ENCODE results near the gene HOXC10.

The HOXC10 gene

DNA sequence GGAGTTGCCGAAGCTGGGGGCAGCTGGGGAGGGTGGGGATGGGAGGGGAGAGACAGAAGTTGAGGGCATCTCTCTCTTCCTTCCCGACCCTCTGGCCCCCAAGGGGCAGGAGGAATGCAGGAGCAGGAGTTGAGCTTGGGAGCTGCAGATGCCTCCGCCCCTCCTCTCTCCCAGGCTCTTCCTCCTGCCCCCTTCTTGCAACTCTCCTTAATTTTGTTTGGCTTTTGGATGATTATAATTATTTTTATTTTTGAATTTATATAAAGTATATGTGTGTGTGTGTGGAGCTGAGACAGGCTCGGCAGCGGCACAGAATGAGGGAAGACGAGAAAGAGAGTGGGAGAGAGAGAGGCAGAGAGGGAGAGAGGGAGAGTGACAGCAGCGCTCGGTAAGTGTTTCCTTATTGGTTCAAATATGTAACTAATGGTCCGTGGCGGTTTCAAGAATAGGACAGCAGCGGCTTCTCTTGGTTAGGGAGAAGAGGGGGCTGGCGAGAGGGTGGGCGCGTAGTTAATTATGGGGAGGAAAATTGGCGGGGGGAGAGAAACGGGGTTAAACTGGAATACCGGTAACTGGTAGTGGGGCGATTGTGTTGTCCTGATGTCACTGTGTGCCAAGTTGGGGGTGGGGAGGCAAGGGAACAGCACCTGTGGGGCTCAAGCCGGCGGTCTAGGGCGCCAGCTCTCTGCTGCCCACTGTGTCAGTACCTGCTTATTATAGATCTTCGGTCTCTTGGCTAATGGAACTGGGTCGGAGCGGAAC is 32.3 kb downstream of the HOXC10 start:
- DNase-seq: peak; percentile 70

DNA sequence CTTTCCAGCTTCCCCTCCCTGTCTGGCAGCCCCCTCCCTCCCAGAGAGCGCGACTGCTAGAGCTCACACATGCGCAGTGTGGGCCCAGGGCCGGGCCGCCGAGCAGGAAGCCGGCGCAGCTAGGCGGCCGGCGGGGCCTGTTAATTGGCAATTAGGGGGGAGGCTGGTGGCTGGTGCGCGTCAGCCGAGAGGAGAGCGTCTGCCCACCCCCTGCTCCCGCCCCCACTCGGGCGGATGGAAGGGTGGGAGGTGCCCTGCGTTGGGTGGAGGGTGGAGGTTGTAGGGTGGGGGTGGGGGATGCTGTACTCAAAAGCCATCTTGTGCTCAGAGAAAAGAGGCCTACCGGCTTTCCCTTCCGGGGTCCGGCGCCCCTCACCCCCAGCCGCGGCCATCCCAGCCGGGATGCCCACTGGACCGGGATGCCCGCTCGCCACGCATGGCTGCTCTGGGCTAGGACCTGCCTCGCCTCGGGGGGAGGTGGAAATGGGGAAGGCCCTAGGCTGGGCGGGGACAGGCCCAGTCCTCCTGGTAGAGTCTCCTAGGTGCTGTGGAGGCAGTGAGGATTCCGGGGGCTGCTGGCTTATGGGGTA is 33.0 kb downstream of the HOXC10 start:
- DNase-seq: peak; percentile 88

DNA sequence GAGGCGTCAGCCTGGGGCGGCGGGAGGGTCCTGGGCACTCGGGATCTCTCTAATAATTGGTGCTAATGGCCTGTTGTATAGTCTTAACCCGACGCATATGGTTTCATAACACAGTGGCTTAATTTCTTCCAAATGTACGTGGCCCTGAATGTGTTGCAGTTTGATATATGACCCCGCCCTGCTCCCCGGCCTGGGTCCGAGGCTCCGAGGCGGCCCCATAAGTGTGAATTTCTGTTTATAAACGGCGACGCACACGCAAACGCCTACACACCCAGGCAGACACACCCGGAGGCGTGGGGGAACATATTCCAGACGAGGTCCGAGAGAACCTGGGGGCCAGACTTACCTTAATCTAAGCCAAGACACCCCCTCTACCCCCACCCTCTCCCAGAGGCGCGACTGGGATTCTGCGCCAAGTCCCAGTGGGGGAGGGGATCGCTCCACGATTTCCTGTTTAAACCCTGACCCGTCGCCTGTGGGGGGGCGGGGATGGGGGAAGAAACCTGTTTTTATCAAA is 33.6 kb downstream of the HOXC10 start:
- DNase-seq: no peak

DNA sequence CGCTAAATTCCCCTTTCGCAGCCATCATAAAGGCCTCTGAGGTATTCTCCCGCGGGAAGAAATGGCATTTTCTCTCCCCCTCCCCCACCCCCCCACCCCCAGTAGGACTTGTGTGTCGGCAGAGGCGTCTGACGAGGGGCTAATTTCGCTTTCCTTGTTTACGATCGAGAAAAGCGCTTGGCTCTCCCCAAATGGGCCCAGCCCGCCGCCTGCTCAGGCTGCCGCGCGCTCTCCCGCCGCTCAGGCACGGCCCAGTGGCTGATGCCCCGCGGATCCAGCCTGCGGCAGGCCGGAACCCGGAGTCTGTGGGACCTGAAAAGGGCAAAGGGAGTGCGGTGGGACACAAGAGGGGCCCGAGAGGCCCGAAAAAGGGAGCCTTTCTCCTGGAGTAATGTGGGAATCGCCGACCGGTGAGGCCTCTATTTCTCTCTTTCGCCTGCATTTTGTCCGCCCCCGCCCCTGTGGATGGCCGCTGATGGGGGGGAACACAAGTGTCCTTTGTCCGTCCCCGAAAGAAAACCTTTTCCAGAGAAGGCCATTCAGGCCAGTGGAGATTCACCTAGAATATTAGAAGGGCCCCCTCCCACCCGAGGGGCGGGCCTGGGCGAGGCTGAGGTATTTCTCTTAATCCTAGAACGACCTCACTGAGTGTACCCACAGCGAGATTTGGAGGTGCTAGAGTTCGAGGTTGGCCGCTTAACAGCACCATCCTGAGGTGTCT is 34.3 kb downstream of the HOXC10 start:
- no peak for DNase-seq

DNA sequence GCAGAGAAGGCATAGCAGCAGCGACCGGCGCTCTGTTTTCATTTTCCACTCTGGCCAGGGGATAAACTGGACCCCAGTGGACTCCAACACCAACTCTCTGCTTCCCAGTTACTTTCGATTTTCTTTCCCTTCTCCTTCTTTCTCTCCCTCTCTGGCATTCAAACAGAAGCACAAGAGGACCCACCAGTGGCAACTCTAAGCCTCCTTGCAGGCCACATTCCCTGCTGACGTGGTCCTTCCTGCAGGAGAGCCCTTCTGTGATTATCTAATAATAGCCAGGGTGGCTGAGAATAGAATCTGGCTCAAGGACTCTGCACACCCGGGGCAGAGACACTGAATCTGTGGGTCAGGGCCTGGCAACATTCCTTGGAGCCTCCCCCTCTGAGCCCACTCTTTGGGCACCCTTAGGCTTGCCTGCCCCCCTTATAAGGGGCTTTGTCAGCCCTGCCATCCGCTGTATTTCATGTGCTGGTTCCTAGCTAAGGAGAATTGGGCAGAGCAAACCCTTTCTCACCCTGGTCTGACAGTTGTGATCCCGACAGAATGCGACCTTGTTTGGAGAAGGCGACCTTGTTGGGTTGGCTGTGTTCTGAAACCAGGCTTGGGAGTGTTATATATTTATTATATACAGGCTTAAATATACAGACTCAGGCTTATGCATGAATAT is 35.1 kb downstream of the HOXC10 start:
- DNase-seq: no peak

DNA sequence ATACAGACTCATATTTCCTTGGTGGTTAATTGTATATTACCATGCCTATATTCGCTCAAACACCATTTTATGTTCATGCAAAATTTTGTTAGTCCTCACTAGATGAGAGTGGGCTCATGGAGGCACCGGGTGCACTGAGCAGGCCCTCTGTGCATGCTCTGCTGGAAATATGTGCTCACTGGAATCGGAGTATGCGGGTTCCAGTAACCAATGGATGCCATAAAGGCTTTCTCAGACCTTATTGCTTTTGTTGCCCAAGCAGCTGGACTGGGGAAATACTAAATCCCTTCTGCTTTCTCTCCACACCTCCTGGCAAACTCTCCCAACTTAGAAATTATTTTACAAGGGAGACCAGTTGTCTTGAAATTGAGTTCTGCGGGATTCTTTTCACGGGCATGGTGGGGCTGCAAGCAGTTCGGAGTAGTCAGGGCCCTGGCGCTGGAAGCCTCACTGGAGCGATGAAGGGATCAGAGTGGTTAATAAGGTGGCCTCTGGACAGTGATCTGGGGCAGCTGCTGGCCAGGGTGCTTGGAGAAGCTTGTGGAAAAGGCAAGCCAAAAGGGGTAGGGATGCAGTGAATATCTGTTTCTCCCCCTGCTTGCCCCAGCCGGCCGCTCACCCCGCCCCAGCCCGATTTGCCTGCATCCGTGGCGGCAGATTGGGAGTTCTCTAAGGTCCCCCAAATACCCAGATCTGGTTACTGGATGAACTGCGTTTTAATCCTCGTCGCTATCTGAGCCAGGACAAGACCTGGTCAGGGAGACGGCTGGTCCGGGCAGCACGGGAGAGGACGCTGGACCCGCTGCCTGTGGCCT is 35.9 kb downstream of the HOXC10 start:
- no peak for DNase-seq

DNA sequence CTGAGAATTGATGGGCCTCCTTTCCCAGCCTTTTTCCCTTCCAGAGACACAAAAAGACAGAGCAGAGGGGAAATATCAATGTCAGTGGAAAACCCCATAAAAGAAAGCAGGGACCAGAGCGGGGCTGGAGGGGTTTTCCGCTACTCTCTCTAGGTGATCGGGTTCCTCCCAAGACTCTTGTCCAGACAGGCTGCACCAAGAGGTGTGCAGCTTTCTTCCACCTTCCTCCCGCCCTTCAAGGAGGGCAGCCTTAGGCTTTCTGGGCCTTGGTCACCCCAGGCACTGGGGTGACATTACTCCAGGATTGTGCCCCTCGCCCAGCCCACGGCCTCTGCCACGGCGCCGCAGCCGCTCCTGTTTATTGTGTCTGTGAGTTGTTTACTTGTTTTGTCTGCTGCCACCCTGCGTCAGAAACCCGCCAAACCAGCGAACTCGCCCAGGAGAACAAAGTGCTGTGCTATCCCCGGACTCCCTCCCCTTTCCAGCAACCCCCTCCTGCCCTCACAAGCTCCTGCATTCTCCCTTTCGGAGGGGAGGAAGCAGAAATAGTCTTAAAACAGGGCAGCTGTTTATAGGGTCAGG is 36.6 kb downstream of the HOXC10 start:
- no peak for DNase-seq

DNA sequence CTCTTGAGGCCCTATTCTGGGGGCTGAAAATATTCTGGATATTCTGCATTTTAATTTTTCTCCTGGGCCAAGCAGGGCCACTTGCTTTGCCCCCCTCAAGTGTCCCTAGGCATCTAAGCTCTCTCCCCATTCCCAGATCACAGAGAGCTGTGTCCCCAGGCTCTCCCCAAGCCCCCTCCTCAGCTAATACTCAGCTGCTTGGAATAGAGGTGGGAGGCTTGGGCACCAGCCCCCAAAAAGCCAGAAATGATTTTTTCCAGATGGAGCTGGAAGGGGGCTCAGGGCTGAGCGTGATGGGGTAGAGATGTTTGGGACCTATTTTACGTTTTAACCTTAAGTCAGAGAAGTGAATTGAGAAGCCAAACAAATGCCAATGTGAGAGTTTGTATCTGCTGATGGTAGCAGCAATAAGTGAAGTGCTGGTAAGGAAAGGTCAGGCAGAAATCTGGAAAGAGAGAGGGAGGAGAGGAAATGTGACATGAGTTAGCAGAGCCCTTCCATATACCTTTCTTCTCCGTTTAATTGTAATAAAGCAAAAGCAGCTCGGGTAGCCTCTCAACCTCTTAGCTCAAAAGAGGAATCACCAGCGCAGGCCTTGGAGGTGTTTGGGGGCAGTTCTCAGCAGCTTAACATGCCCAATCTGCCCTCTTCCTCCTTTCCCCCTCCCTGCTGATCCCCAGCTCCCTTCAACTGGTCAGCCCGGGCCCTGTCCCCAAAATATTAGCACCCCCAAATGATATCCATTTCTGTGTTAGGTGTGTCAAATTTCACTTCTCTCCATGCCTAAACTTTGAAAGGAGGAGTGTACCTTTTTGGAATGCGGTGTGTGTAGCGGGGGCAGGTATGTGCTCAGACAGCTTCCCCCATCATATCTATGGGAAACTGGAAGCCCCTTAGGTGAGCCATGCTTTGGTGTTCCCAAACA is 38.3 kb downstream of the HOXC10 start:
- no peak for DNase-seq

DNA sequence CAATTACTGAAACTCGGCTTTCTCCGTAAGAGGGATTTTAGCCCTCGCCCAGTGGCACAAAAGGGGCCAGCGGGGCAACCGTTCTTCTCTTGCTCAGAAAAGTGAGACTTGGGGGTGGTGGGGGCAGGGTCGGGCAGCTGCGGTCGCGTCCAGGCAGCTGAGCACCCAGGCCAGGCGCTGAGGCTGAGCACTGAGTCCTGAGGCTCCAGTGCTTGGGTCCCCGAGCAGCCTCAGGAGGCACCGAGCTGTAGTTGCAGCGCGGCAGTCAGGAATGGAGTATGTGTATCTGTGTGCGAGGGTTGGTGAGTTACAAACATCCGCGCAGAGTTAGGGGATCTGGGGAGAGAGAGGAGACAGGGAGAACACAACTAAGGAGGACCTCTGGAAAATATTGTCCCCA is 39.2 kb downstream of the HOXC10 start:
- no peak for DNase-seq

DNA sequence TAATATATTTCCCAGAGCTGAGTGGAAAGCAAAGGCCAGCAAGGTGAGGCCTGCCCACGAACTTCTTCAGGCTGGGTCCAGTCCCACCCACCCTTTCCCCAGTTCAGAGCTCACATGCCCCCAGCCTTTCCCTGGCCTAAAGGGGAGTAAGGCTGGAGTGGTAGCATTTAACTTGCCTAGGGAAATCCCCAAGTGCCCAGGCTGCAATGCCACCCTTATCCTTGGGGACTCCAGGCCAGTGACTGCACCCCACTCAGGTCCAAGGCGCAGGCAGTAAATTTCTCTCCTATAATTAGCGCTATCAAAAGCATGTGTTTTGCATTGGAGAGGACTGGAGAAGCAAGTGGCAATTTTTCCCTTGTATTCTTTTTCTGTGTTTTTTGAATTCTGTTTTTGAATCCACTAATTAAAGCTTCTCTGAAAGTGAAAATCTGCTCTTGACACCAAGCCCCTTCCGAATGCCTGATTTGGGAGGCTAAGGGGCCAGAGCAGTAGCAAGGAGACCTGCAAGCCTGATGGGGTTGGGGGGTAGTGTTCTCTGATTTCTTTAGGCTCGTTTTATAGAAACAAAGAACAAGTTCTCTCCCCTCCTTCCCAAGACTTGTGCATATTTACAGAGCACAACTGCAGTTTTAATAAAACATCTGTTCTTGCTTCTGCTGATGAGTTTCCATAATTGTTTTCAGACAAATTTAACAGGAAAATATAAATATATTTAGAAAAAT is 39.8 kb downstream of the HOXC10 start:
- DNase-seq: no peak

DNA sequence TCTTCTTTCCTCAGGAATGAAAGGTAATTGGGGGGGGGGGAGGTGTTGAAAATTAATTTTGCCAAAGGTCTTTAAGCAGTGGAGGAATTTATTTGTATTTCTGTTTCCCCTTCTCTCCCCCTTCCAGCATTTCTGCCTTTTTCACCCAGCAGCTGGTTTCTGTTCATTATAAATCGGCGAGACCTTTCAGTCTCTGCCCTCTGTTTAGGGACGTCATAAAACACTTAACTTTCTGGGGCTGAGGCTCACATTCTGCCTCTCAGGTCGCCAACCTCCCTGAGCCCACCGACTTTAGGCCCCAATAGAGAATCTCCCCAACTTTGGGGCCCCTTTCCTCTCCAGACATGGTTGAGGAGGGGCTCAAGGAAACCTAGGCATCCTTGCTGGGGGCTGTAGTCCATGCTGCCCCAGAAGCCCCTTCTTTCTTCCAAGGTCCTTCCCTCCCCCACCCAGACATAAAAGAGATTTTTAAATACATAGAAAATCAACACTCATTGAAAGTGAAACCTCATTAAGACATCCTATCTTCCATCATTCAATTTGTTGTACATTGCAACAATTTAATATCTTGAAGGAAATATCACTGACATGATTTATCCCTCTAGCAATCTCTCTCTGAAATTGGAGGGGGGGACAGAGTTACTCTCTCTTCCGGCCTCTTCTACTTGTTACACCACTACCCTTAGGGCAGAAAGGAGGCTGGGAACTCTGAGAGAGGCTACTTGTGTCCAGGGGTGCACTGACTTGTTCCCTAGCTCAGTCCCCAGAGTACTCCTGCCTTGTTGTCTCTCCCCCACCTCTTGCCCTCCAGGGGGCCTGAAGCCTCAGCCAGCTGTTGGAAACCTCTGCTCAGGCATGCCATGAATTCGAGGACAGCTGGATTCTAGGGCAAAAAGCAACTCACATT is 40.8 kb downstream of the HOXC10 start:
- no peak for DNase-seq

DNA sequence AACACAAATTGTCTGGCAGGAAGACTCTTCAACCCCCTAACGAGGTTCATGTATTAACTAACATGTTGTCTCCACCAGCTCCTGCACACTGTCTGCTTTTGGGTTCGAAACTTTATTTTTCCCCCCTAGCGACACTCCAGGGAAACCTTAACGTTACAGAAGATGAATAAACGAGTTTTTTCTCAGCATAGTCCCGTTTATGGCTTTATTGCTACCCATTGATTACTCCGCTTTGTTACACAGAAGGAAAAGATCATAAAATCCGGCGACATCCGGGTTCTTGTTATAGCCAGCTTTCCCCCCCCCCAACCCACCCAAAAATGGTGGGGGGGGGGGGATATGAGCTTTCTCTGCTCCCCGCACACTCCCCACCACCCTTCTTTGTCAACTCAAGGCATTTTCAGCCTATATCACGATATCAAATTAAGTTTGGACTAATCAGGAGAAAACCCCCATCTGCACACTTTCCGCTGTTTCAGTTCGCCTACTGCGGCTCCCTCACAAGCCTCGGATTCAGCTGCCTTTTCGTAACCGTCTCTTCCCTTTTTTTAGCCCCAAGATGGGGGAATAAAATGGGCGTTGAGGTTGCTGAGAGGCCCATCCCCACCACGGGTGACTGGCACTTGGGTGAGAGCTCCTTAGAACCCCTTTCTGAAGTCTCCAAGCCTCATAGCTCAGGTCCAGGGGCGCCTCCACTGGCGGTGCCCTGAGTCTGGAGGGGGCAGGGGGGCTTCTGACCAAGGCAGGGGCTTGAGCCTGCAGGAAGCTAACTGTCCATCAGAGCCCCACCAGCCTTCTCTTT is 41.9 kb downstream of the HOXC10 start:
- no peak for DNase-seq

DNA sequence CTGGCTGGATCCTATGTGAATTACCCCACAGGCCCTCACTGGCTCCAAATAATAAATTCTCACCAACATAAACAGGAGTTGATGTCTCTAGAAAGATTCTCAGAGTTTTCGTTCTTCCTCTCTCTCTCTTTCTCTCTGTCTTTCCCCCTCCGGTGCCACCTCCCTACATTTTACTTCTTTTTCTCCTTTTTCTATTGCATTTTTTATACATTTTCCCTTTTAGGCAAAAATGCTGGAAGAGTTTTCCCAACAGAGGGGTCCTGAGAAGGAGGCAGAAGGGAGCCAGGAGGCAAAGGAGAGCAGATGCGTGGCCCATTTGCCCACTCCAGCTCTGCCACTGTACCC is 42.5 kb downstream of the HOXC10 start:
- no peak for DNase-seq

DNA sequence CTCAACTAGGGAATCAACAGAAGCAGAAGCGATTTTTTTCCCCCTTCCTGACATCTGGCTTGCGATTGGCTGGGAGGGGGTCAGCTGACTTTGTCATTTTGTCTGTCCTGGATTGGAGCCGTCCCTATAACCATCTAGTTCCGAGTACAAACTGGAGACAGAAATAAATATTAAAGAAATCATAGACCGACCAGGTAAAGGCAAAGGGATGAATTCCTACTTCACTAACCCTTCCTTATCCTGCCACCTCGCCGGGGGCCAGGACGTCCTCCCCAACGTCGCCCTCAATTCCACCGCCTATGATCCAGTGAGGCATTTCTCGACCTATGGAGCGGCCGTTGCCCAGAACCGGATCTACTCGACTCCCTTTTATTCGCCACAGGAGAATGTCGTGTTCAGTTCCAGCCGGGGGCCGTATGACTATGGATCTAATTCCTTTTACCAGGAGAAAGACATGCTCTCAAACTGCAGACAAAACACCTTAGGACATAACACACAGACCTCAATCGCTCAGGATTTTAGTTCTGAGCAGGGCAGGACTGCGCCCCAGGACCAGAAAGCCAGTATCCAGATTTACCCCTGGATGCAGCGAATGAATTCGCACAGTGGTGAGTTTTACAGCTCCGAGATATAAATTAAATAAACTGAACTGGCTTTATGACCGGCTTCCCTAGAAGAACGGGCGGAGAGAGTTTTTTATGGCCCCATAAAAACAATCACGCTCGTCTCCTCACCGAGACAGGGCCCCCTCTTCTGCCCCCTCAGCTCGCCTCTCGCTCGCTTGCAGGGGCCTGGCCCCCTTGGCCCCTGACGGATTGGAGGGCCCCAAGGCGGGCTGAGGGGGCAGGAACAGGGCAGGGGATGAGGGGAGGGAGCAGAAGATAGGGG is 43.6 kb downstream of the HOXC10 start, which contains the start of gene HOXC6:
Gene HOXC6, plus strand, starts transcription at position 127 of the 888 bp plus-strand sequence. Its CDS starts 82 bp downstream, at position 209.
- no peak for DNase-seq

DNA sequence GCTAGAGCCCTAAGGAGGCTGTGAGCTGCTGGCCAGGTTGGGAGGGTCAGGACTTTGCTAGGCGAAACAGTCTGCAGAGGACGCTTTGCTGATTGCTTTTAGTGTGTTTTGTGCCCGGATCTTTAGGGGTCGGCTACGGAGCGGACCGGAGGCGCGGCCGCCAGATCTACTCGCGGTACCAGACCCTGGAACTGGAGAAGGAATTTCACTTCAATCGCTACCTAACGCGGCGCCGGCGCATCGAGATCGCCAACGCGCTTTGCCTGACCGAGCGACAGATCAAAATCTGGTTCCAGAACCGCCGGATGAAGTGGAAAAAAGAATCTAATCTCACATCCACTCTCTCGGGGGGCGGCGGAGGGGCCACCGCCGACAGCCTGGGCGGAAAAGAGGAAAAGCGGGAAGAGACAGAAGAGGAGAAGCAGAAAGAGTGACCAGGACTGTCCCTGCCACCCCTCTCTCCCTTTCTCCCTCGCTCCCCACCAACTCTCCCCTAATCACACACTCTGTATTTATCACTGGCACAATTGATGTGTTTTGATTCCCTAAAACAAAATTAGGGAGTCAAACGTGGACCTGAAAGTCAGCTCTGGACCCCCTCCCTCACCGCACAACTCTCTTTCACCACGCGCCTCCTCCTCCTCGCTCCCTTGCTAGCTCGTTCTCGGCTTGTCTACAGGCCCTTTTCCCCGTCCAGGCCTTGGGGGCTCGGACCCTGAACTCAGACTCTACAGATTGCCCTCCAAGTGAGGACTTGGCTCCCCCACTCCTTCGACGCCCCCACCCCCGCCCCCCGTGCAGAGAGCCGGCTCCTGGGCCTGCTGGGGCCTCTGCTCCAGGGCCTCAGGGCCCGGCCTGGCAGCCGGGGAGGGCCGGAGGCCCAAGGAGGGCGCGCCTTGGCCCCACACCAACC is 44.8 kb downstream of the HOXC10 start:
- DNase-seq: no peak

DNA sequence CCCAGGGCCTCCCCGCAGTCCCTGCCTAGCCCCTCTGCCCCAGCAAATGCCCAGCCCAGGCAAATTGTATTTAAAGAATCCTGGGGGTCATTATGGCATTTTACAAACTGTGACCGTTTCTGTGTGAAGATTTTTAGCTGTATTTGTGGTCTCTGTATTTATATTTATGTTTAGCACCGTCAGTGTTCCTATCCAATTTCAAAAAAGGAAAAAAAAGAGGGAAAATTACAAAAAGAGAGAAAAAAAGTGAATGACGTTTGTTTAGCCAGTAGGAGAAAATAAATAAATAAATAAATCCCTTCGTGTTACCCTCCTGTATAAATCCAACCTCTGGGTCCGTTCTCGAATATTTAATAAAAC is 45.5 kb downstream of the HOXC10 start:
- no peak for DNase-seq

All from NCI-H1105 (cell line).